Suppressor macrophage (primary cell): ENCODE results near the gene RTP5.
A peak's percentile ranks its signal among the peaks of the same experiment; 100 is the strongest.

Experiments
- DNase-seq, 4 experiments: peaks; one replicate each; pipeline ENCODE4 v3.0.0-alpha.2; 2020 to 2022

Gene RTP5

DNA sequence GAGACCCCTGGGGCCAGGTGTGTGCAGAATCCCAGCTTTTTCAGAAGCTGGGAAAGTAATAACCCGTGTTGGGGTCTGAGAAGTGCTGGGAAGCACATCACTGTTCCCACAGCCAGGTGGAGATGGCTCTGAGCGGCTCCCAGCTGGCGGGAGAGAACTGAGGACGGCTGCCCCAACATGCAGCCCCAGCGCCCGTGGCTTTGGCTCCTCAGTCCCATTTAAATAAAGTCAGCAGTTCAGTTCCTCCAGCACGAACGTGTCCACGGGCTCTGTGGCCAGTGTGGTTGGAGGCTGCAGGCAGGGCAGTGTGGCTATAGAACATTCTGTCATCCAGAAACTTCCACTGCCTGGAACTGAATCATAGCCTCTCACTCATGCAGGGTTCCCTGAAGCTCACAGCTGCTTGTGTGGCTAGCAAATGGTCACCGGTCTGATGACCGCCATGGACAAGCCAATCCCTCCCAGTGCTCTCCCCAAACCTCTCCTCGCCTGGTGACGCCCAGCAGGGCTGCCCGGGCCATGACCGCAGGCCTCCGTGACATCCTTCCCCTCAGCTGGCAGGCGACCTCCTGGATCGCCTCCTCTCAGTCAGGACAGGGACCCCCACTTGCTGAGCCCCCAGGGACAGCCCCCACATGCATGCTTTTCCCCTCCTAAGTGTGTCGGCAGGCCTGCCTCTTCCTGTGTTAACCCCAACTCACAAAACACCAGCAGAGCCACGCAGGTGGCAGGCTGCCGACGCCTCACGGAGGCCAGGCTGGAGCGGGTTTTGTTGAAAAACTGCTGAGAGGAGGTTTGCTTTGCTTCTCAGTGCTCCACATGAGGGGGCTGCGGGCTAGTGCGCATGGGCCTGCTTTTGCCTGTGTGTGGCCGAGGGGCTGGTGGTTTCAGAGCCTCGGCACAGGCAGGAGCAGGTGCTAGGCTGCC is 1.3 kb downstream of the RTP5 start:
- peak in 1 of 4 experiments; percentile 19 for DNase-seq

DNA sequence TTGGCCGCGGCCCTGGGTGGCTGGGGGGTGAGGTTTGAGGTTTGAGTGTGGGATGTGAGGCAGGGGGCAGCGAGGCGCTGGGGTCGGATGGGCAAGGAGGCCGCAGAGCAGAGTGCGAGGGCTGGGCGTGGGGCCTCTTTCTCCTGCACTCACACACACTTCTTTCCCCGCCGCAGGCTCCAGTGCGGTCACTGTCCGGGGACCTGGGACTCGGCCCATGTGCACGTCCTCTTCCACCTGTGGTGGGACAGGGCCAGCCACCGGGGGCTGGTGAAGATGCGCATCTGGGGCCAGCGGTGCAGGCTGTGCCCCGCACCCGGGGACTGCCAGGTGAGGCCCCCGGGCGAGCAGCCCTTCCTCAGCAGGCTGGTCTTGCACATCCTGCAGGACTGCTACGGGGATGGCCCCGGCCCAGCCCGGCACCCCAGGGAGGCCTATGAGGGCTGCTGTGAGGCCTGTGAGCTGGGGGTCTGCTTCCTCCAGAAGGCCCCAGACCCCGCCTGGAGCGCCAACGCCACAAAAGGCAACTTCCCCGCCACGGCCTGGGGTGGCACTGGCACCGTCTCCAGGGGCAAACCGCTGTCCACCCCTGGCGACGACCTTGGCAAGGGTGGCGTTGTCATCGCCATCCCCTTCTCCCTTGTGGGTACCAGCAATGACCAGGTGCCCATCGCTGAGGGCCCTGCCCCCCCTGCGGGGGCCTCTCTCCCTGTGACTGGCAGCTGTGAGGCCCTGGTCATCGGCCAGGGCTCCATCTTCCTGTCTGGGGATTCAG is 2.2 kb downstream of the RTP5 start:
- DNase-seq = no peak

DNA sequence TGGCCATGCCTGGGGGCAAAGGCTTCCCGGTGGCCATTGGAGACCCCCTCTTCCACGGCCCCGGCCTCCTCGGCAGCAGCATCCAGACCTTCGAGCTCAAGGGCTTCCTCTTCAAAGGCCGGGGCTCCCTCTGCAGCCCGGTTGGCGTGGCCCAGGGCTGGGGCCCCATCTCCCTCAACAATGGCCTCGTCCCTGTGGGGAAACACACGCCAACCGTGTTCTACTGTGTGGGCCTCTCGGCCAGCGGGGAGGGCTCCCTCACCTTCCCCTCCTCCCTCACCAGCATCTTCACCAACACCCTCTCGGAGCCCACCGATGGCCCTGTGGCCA is 2.7 kb downstream of the RTP5 start:
- no peak for DNase-seq

GRCh38 chr2:241873081-241873802 is 3.7 kb downstream of the RTP5 start:
- no peak for DNase-seq

DNA sequence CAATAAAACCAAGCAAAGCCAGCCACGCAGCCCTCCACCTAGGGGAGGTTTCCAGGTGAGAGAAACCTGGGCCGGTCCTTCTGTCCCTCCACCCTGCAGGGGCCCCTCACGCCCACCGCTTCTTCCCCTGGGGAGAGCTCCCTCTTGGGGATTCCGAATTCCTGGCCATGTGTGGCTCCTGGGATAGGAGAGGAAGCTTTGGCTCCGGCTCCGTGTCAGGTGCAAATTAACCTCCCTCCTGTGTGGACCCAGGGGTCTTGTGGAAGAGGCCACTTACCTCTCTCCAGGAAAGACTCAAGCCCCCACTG is 4.2 kb downstream of the RTP5 start:
- no peak for DNase-seq

- no peak for DNase-seq
Observed at GRCh38 chr2:241874277-241874925, 4.9 kb downstream of the RTP5 start.

DNA sequence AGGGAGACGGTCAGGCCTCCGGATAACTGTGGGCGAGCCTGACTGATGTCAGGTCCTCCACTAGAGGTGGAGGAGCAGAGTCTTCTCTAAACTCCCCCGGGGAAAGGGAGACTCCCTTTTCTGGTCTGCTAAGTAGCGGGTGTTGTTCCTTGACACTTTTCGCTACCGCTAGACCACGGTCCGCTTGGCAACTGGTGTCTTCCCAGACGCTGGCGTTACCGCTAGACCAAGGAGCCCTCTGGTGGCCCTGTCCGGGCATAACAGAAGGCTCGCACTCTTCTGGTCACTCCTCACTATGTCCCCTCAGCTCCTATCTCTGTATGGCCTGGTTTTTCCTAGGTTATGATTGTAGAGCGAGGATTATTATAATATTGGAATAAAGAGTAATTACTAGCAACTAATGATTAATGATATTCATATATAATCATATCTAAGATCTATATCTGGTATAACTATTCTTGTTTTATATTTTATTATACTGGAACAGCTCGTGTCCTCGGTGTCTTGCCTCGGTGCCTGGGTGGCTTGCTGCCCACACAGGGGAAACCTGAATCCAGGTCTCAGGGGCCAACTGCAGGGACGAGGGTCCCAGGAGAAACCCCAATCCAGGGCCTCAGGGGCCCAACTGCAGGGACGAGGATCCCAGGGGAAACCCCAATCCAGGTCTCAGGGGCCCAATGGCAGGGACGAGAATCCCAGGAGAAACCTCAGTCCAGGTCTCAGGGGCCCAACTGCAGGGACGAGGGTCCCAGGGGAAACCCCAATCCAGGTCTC is 6.4 kb downstream of the RTP5 start:
- DNase-seq = peak in 2 of 4 experiments; percentile 33 to 61

GRCh38 chr2:241876528-241877196 is 7.1 kb downstream of the RTP5 start:
- no peak for DNase-seq

GRCh38 chr2:241877197-241877685 is 7.7 kb downstream of the RTP5 start:
- DNase-seq = no peak

DNA sequence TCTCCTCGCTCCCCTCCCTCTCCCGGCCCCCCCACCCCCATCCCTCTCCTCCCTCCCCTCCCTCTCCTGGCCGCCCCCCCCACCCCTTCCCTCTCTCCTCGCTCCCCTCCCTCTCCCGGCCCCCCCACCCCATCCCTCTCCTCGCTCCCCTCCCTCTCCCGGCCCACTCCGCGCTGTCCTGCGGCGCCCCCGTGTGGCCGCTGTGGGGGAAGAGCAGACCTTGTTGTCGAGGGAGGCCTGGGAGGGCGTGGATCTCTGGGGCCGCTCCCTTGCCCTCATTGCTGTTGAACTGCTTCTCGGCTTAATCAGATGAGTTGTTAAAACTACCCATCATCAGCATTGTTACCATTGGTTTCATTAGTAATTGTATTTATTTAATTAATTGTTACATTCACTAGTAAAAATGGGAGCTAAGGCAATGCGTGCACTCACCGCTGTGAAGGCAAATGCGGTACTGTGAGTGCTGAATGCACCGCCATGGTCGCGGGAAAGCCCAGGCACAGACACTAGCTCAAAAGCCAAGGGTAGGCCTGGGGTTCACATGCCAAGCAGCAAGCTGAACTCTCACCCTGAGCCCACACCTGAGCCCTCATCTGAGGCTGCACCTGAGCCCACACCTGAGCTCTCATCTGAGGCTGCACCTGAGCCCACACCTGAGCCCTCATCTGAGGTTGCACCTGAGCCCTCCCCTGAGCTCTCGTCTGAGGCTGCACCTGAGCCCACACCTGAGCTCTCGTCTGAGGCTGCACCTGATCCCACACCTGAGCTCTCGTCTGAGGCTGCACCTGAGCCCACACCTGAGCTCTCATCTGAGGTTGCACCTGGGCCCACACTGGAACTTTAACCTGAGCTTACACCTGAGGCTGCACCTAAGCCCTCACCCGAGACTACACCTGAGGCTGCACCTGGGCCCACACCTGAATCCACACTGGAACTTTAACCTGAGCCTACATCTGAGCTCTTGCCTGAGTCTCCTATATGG is 8.8 kb downstream of the RTP5 start:
- peak; percentile 83 to 90 (median 87) for DNase-seq

- DNase-seq = no peak
Observed at GRCh38 chr2:241879326-241879725, 9.8 kb downstream of the RTP5 start.

GRCh38 chr2:241880311-241881073 is 11.0 kb downstream of the RTP5 start:
- DNase-seq = no peak

DNA sequence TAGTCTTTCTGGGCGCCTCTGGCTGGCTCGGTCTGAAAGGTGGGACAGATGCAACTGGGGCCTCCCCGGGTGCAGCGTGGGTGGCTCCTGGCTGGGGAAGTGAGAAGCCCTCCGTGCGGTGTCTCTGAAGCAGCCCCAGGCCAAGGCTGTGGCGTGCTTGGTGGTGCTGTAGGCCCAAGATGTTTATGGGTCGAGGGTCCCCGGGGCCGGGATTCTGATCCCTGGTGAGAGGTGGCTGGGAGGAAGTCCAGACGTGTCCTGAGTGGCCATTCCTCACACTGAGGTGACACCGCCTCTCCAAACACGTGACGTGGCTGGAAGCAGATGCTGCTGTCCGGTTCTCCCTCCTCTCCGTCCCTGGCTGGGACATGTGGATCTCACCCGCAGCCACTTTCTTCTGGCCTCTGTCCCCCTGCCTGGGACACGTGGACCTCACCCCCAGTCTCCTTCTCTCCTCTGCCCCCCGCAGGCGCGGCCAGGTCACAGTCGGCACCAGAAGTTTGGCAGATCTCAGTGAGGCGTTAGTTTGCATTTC is 12.6 kb downstream of the RTP5 start:
- peak in 2 of 4 experiments; percentile 42 to 43 for DNase-seq

GRCh38 chr2:241884951-241885290 is 15.4 kb downstream of the RTP5 start:
- no peak for DNase-seq

- no peak for DNase-seq
Observed at GRCh38 chr2:241885291-241885945, 15.9 kb downstream of the RTP5 start.

DNA sequence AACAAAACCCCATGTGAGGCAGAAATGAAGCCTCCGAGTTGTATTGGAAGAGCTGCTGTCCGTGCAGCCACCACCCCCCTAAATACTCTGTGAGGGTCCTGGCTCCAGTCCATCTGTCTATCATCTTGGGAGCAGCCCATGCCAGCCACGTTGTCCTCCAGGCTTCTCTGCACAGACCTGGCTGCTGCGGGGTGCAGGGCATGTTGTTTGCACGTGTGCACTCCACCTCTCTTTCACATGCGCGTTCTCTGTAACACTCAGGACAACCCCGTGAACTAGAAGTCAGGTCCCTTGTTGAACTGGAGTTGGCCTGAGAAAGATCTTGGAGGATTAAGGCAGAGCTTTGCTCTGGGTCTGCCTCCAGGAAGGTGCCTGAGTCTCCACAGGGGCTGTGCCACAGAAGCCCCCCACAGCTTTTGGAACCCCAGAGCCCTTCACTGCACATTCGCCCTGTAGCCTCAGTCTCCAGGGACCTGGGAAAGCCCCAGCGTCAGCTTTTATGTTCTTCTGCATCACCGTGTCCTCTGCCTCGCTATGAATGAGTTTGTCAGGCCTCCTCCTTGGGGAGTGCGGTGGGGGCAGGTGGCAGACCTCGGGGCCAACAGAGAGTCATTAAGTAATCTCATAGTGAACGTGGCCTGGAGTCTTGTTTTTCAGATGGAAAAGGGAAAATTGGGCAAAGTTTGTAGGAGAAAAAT is 16.6 kb downstream of the RTP5 start:
- DNase-seq = no peak

- no peak for DNase-seq
Observed at GRCh38 chr2:241886840-241887447, 17.4 kb downstream of the RTP5 start.
